ENCODE results near the gene RANBP1. TPM values are rescaled to one million over a fixed set of nuclear protein-coding genes. Genes with fewer than 3 reads are reported as not detected.

RANBP1 gene
- total RNA-seq, 1 experiment from 2014 or later: 133 TPM

- Histone ChIP-seq H3K36me3 (ENCODE audit: insufficient read depth, low read length) (no peaks in the 10 kb centered on the region), H3K27ac (ENCODE audit: low read length) (no peak overlapping the region), H3K9me3 (ENCODE audit: low read length) (no peaks in the 10 kb centered on the region), H3K79me2 (ENCODE audit: low read length) (no peaks in the 10 kb centered on the region), H3K4me3 (ENCODE audit: low read length) (peak overlapping the region; percentile 81), H3K4me2 (ENCODE audit: low read depth, low read length, poor library complexity, severe bottlenecking) (peak overlapping the region; percentile 83), H3K4me1 (ENCODE audit: low read length) (peaks cover 40% of the 10 kb centered on the region), H2AFZ (ENCODE audit: low read length) (no peak overlapping the region), H3K9ac (ENCODE audit: low read length) (peak overlapping the region; percentile 80), H4K20me1 (ENCODE audit: insufficient read depth, low read depth, low read length) (peaks cover 33% of the 10 kb centered on the region), H3K27me3 (ENCODE audit: low read length) (no peaks in the 10 kb centered on the region), H3K9me2 (replicated peaks; ENCODE audit: insufficient read depth, low read length) (no peaks in the 10 kb centered on the region)
- no peak for DNase-seq
Observed at GRCh38 chr22:20132686-20133246, 16.9 kb downstream of the RANBP1 start.

GRCh38 chr22:20133930-20134549 is 18.1 kb downstream of the RANBP1 start:
- Histone ChIP-seq H3K9me3 (ENCODE audit: low read length) (no peaks in the 10 kb centered on the region), H3K9ac (ENCODE audit: low read length) (no peak overlapping the region), H4K20me1 (ENCODE audit: insufficient read depth, low read depth, low read length) (peaks cover 36% of the 10 kb centered on the region), H3K4me2 (ENCODE audit: low read depth, low read length, poor library complexity, severe bottlenecking) (no peak overlapping the region), H3K4me3 (ENCODE audit: low read length) (no peak overlapping the region), H3K9me2 (replicated peaks; ENCODE audit: insufficient read depth, low read length) (no peaks in the 10 kb centered on the region), H3K4me1 (ENCODE audit: low read length) (peaks cover 38% of the 10 kb centered on the region), H3K36me3 (ENCODE audit: insufficient read depth, low read length) (no peaks in the 10 kb centered on the region), H3K27ac (ENCODE audit: low read length) (no peak overlapping the region), H3K79me2 (ENCODE audit: low read length) (no peaks in the 10 kb centered on the region), H3K27me3 (ENCODE audit: low read length) (no peaks in the 10 kb centered on the region), H2AFZ (ENCODE audit: low read length) (no peak overlapping the region)
- DNase-seq: no peak

GRCh38 chr22:20135265-20135664 is 19.4 kb downstream of the RANBP1 start:
- no peaks in the 10 kb centered on the region for H3K79me2 ChIP-seq (ENCODE audit: low read length)
- peaks cover 34% of the 10 kb centered on the region for H3K4me1 ChIP-seq (ENCODE audit: low read length)

GRCh38 chr22:20135806-20136602 is 20.1 kb downstream of the RANBP1 start:
- Histone ChIP-seq H3K27ac (ENCODE audit: low read length) (no peak overlapping the region), H3K9ac (ENCODE audit: low read length) (no peak overlapping the region), H3K4me1 (ENCODE audit: low read length) (peaks cover 27% of the 10 kb centered on the region), H3K9me2 (replicated peaks; ENCODE audit: insufficient read depth, low read length) (no peaks in the 10 kb centered on the region), H3K9me3 (ENCODE audit: low read length) (no peaks in the 10 kb centered on the region), H3K36me3 (ENCODE audit: insufficient read depth, low read length) (no peaks in the 10 kb centered on the region), H4K20me1 (ENCODE audit: insufficient read depth, low read depth, low read length) (peaks cover 36% of the 10 kb centered on the region), H3K4me2 (ENCODE audit: low read depth, low read length, poor library complexity, severe bottlenecking) (no peak overlapping the region), H3K79me2 (ENCODE audit: low read length) (no peaks in the 10 kb centered on the region), H3K4me3 (ENCODE audit: low read length) (no peak overlapping the region), H2AFZ (ENCODE audit: low read length) (no peak overlapping the region), H3K27me3 (ENCODE audit: low read length) (no peaks in the 10 kb centered on the region)
- no peak for DNase-seq

More at GRCh38 chr22:20135265-20135664, 19.4 kb downstream of the RANBP1 start:
- H3K4me2 ChIP-seq (ENCODE audit: low read depth, low read length, poor library complexity, severe bottlenecking): no peak overlapping the region
- peaks cover 36% of the 10 kb centered on the region for H4K20me1 ChIP-seq (ENCODE audit: insufficient read depth, low read depth, low read length)
- no peak for DNase-seq
- H3K9ac ChIP-seq (ENCODE audit: low read length): no peak overlapping the region
- H3K9me2 ChIP-seq (replicated peaks; ENCODE audit: insufficient read depth, low read length): no peaks in the 10 kb centered on the region
- H3K9me3 ChIP-seq (ENCODE audit: low read length): no peaks in the 10 kb centered on the region
- H3K27me3 ChIP-seq (ENCODE audit: low read length): no peaks in the 10 kb centered on the region
- no peak overlapping the region for H3K4me3 ChIP-seq (ENCODE audit: low read length)
- no peak overlapping the region for H2AFZ ChIP-seq (ENCODE audit: low read length)
- H3K36me3 ChIP-seq (ENCODE audit: insufficient read depth, low read length): no peaks in the 10 kb centered on the region
- no peak overlapping the region for H3K27ac ChIP-seq (ENCODE audit: low read length)

GRCh38 chr22:20136603-20136873 is 20.6 kb downstream of the RANBP1 start:
- Histone ChIP-seq H3K4me3 (ENCODE audit: low read length) (no peak overlapping the region), H3K27me3 (ENCODE audit: low read length) (no peaks in the 10 kb centered on the region), H3K4me1 (ENCODE audit: low read length) (peaks cover 27% of the 10 kb centered on the region), H3K9ac (ENCODE audit: low read length) (no peak overlapping the region), H3K9me2 (replicated peaks; ENCODE audit: insufficient read depth, low read length) (no peaks in the 10 kb centered on the region), H3K4me2 (ENCODE audit: low read depth, low read length, poor library complexity, severe bottlenecking) (no peak overlapping the region), H3K36me3 (ENCODE audit: insufficient read depth, low read length) (no peaks in the 10 kb centered on the region), H4K20me1 (ENCODE audit: insufficient read depth, low read depth, low read length) (peaks cover 36% of the 10 kb centered on the region), H3K9me3 (ENCODE audit: low read length) (no peaks in the 10 kb centered on the region), H3K27ac (ENCODE audit: low read length) (no peak overlapping the region), H3K79me2 (ENCODE audit: low read length) (no peaks in the 10 kb centered on the region), H2AFZ (ENCODE audit: low read length) (no peak overlapping the region)
- no peak for DNase-seq

GRCh38 chr22:20137113-20137512 is 21.2 kb downstream of the RANBP1 start:
- H3K27ac ChIP-seq (ENCODE audit: low read length): no peak overlapping the region
- no peak overlapping the region for H3K4me2 ChIP-seq (ENCODE audit: low read depth, low read length, poor library complexity, severe bottlenecking)
- H3K9me2 ChIP-seq (replicated peaks; ENCODE audit: insufficient read depth, low read length): no peaks in the 10 kb centered on the region
- H3K4me1 ChIP-seq (ENCODE audit: low read length): peaks cover 27% of the 10 kb centered on the region
- H3K27me3 ChIP-seq (ENCODE audit: low read length): no peaks in the 10 kb centered on the region
- no peak overlapping the region for H3K9ac ChIP-seq (ENCODE audit: low read length)
- no peak overlapping the region for H3K4me3 ChIP-seq (ENCODE audit: low read length)
- H4K20me1 ChIP-seq (ENCODE audit: insufficient read depth, low read depth, low read length): peaks cover 36% of the 10 kb centered on the region
- H3K79me2 ChIP-seq (ENCODE audit: low read length): no peaks in the 10 kb centered on the region
- H3K36me3 ChIP-seq (ENCODE audit: insufficient read depth, low read length): no peaks in the 10 kb centered on the region
- no peak overlapping the region for H2AFZ ChIP-seq (ENCODE audit: low read length)
- no peaks in the 10 kb centered on the region for H3K9me3 ChIP-seq (ENCODE audit: low read length)
- no peak for DNase-seq

- H2AFZ ChIP-seq (ENCODE audit: low read length): no peak overlapping the region
- H3K9me2 ChIP-seq (replicated peaks; ENCODE audit: insufficient read depth, low read length): no peaks in the 10 kb centered on the region
- no peak overlapping the region for H3K4me2 ChIP-seq (ENCODE audit: low read depth, low read length, poor library complexity, severe bottlenecking)
- no peaks in the 10 kb centered on the region for H3K27me3 ChIP-seq (ENCODE audit: low read length)
- no peak overlapping the region for H3K9ac ChIP-seq (ENCODE audit: low read length)
- peaks cover 20% of the 10 kb centered on the region for H3K4me1 ChIP-seq (ENCODE audit: low read length)
- DNase-seq: no peak
- peaks cover 29% of the 10 kb centered on the region; the same call in 1 of the 2 replicates for H4K20me1 ChIP-seq (ENCODE audit: insufficient read depth, low read depth, low read length)
- H3K4me3 ChIP-seq (ENCODE audit: low read length): no peak overlapping the region
- H3K27ac ChIP-seq (ENCODE audit: low read length): no peak overlapping the region
- H3K9me3 ChIP-seq (ENCODE audit: low read length): no peaks in the 10 kb centered on the region
- H3K79me2 ChIP-seq (ENCODE audit: low read length): no peaks in the 10 kb centered on the region
- H3K36me3 ChIP-seq (ENCODE audit: insufficient read depth, low read length): no peaks in the 10 kb centered on the region
Observed at GRCh38 chr22:20137671-20138416, 21.9 kb downstream of the RANBP1 start.

- Histone ChIP-seq H3K79me2 (ENCODE audit: low read length) (no peaks in the 10 kb centered on the region), H2AFZ (ENCODE audit: low read length) (no peak overlapping the region), H4K20me1 (ENCODE audit: insufficient read depth, low read depth, low read length) (peaks cover 25% of the 10 kb centered on the region; the same call in 1 of the 2 replicates)
Observed at GRCh38 chr22:20138417-20138738, 22.5 kb downstream of the RANBP1 start.

More at GRCh38 chr22:20138417-20138738, 22.5 kb downstream of the RANBP1 start:
- Histone ChIP-seq H3K9me3 (ENCODE audit: low read length) (no peaks in the 10 kb centered on the region), H3K4me2 (ENCODE audit: low read depth, low read length, poor library complexity, severe bottlenecking) (no peak overlapping the region), H3K27ac (ENCODE audit: low read length) (no peak overlapping the region), H3K36me3 (ENCODE audit: insufficient read depth, low read length) (no peaks in the 10 kb centered on the region), H3K27me3 (ENCODE audit: low read length) (no peaks in the 10 kb centered on the region), H3K4me3 (ENCODE audit: low read length) (no peak overlapping the region), H3K4me1 (ENCODE audit: low read length) (peaks cover 19% of the 10 kb centered on the region), H3K9ac (ENCODE audit: low read length) (no peak overlapping the region), H3K9me2 (replicated peaks; ENCODE audit: insufficient read depth, low read length) (no peaks in the 10 kb centered on the region)
- no peak for DNase-seq

Data from Karpas-422 (cell line).